ENCODE results near the gene DKK2. TPM values are rescaled to one million over a fixed set of nuclear protein-coding genes. Genes with fewer than 3 reads are reported as not detected.

The DKK2 gene
- total RNA-seq, 4 donors from 2014 or later = 2.6 to 3.4 (median 2.9) TPM

GRCh38 chr4:107011312-107011711, 24.8 kb downstream of the DKK2 start:
- TF ChIP-seq CTCF (IDR thresholded peaks at IDR 0.05; ENCODE audit: low read depth) = no peak

GRCh38 chr4:107009196-107009968, 26.7 kb downstream of the DKK2 start:
- TF ChIP-seq CTCF (IDR thresholded peaks at IDR 0.05; ENCODE audit: low read depth) = no peak

DNA sequence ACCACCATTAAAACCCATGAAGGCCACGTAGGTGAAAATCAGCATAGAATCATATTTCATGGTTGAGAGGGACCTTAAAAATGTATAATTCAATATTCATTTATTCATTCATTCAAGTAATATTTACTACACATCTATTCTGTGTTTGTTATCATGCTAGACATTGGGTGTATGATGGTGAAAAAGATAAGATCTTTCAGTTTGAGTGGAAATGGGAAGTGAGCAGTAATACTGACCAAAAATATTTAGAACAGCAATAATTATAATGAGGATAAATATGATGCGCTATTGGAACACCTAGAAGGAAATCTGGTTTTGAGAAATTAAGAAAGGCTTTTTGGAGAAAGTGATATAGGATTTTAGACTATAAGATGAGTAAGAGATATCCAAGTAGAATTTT, 28.0 kb downstream of the DKK2 start:
- no peak for TF ChIP-seq CTCF (IDR thresholded peaks at IDR 0.05; ENCODE audit: low read depth)

DNA sequence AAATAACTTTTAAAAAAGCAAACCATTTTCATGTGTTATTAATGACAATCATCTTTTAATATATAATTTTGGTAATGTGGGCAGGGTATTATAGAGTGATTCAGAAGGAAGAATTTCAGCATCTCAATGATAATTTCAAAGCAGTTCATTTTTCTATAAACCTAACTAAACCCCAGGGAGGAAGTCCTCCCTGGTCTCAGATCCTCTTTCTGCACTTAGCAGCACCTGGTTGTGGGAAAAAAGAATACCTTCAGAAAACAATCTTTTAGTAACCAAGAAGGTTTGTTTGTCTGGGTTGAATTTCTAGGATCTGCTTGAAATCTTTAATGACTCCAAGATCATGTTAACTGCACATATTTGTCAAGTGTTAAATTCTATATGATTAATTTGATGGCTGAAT, 29.9 kb downstream of the DKK2 start:
- no peak for TF ChIP-seq CTCF (IDR thresholded peaks at IDR 0.05; ENCODE audit: low read depth)

GRCh38 chr4:106996490-106996889, 39.6 kb downstream of the DKK2 start:
- no peak for TF ChIP-seq CTCF (IDR thresholded peaks at IDR 0.05; ENCODE audit: low read depth)

- TF ChIP-seq CTCF (IDR thresholded peaks at IDR 0.05; ENCODE audit: low read depth) = no peak
These were observed 42.3 kb downstream of the DKK2 start for GRCh38 chr4:106993827-106994226.

GRCh38 chr4:106987311-106987710, 48.8 kb downstream of the DKK2 start:
- TF ChIP-seq CTCF (IDR thresholded peaks at IDR 0.05; ENCODE audit: low read depth) = no peak

All from subcutaneous adipose tissue (tissue), 4 donors.